ENCODE results near the gene RARB. TPM values are rescaled to one million over a fixed set of nuclear protein-coding genes. Genes with fewer than 3 reads are reported as not detected.

The RARB gene
- total RNA-seq, 3 donors from 2014 or later = 0.80 to 20.1 (median 8.2) TPM

DNA sequence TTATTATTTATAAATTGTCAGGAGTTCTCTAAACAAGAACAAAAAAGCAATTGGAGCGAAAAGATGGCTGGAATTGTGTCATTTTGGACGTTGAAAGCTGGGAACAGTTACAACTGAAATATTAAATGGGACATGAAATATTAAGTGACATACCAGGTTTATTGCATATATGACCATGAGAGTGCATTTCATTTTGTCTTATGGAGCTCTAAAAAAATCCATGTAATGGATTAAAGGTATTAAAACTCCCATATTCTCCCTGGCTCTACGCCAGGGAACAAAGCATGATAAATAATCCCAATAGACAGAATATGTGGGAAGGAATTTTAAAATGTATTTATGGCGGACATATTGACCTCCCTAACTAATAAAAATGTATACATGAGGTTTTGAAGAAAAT is 17.7 kb downstream of the RARB start:
- no peak overlapping the region for H3K27ac ChIP-seq
- no peaks in the 10 kb centered on the region for H3K27me3 ChIP-seq
- intact Hi-C loops (cut with DNase I; ENCODE audit: low total_unique reads) = loop anchor here (2.0 kb wide), 1 partner anchor 47 kb away; no protein-coding TSS in a partner anchor
- no peaks in the 10 kb centered on the region for H3K36me3 ChIP-seq
- peaks cover 0 to 9% of the 10 kb centered on the region in 2 donors for H3K4me1 ChIP-seq
- H3K9me3 ChIP-seq = no peaks in the 10 kb centered on the region
- TF ChIP-seq POLR2AphosphoS5 (IDR thresholded peaks at IDR 0.05) = no peak
- no peak for TF ChIP-seq POLR2A (IDR thresholded peaks at IDR 0.05)
- TF ChIP-seq, protein P1, sequence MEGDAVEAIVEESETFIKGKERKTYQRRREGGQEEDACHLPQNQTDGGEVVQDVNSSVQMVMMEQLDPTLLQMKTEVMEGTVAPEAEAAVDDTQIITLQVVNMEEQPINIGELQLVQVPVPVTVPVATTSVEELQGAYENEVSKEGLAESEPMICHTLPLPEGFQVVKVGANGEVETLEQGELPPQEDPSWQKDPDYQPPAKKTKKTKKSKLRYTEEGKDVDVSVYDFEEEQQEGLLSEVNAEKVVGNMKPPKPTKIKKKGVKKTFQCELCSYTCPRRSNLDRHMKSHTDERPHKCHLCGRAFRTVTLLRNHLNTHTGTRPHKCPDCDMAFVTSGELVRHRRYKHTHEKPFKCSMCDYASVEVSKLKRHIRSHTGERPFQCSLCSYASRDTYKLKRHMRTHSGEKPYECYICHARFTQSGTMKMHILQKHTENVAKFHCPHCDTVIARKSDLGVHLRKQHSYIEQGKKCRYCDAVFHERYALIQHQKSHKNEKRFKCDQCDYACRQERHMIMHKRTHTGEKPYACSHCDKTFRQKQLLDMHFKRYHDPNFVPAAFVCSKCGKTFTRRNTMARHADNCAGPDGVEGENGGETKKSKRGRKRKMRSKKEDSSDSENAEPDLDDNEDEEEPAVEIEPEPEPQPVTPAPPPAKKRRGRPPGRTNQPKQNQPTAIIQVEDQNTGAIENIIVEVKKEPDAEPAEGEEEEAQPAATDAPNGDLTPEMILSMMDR (IDR thresholded peaks at IDR 0.05) = no peak
- H3K4me3 ChIP-seq = no peak overlapping the region
- DNase-seq (ENCODE audit: low spot score in 2 of 2) = no peak

DNA sequence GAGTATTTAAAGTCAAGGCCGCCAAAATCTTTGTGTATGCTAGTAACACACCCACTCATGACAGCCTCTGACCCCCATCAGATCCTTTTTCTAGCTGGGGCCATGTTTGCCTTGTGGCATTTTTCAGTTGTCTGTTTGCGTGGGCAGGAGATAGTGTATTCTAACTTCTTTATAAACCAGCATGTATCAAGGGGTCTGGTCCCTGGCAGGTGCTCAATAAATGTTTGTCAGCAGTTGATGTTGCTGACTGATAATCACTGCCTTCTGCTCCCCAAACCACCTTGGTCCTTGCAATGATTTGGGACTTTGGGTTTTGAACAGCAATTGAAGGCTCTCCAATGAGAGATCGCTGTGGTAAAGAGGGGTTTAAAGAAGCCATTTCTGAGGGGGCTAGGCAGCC is 19.2 kb downstream of the RARB start:
- Histone ChIP-seq H3K4me3 (no peak overlapping the region), H3K27ac (no peak overlapping the region), H3K4me1 (peaks cover 0 to 9% of the 10 kb centered on the region in 2 donors), H3K36me3 (no peaks in the 10 kb centered on the region), H3K9me3 (no peaks in the 10 kb centered on the region), H3K27me3 (no peaks in the 10 kb centered on the region)
- TF ChIP-seq, protein P1 (IDR thresholded peaks at IDR 0.05) = no peak
- TF ChIP-seq POLR2AphosphoS5 (IDR thresholded peaks at IDR 0.05) = no peak
- TF ChIP-seq POLR2A (IDR thresholded peaks at IDR 0.05) = no peak
- intact Hi-C loops (cut with DNase I; ENCODE audit: low total_unique reads) = no loop called here
- no peak for DNase-seq (ENCODE audit: low spot score in 2 of 2)

DNA sequence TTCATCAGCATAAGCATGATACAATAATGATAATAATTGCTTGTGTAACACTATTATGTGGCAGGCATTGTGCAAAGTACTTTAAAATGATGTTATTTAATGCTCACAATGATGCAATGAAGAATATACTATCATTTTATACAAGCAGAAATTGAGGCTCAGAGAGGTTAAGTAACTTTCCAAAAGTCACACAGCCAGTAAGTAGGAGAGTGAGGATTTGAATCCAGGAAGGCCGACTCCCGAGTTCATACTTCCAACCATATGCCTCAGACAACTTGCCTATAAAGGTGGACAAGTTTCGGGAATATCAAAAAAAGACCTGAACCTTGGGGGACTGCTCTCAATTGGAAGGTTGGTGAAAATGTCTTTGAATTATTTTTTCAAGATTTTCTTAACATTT is 19.9 kb downstream of the RARB start:
- intact Hi-C loops (cut with DNase I; ENCODE audit: low total_unique reads) = no loop called here
- no peaks in the 10 kb centered on the region for H3K9me3 ChIP-seq
- no peaks in the 10 kb centered on the region for H3K36me3 ChIP-seq
- TF ChIP-seq, protein P1 (IDR thresholded peaks at IDR 0.05) = no peak
- no peak for TF ChIP-seq POLR2A (IDR thresholded peaks at IDR 0.05)
- DNase-seq (ENCODE audit: low spot score in 2 of 2) = no peak
- H3K27me3 ChIP-seq = no peaks in the 10 kb centered on the region
- H3K4me3 ChIP-seq = no peak overlapping the region
- H3K4me1 ChIP-seq = peaks cover 0 to 9% of the 10 kb centered on the region in 2 donors
- no peak overlapping the region for H3K27ac ChIP-seq

DNA sequence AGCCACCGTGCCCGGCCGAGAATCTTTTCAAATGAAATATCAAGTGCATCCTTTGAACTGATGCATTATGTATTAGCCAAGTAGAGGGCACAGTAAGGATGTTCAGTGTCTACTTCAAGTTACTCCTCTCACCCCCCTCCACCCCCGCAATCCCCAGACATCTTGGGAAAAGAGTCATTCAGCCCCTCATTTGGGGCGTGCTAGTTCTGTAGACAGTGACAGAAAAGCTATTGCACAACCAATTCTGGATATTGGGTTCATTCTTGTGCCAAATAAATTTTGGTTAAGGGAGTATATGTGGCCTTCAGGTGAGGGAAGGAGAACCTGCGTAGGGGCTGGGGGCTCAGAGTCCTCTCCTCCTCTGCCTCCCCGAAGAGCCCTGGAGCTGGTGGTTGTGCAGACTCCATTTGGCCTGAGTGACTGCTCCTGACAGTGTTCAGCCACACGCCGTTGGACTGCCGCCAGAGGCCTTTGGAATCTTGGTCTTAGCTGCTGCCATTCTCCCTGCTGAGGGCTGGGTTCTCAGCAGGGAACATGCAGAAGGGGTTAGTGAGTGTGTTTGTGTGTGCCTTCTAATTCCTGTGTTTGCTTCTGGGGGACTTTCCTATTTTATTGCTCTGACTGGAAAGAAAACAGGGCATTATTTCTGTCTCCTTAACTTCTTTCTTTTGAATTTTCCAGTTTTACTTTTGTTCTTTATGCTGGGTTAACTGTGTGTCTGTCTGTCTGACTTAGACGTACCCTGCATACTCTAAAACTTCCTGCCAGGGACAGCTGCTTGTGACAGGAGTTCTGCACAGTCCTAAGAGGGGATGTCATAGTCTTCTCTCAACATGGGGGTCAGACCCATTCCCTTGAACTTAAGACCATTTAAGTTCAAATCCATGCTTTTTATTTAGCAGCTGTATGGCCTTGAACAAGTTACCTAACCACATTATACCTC is 21.0 kb downstream of the RARB start:
- TF ChIP-seq, protein P1 (IDR thresholded peaks at IDR 0.05) = no peak
- TF ChIP-seq POLR2AphosphoS5 (IDR thresholded peaks at IDR 0.05) = peak in 1 of 3 donors; percentile 39
- no peaks in the 10 kb centered on the region for H3K27me3 ChIP-seq
- intact Hi-C loops (cut with DNase I; ENCODE audit: low total_unique reads) = no loop called here
- peaks cover 0 to 9% of the 10 kb centered on the region in 2 donors for H3K4me1 ChIP-seq
- DNase-seq (ENCODE audit: low spot score in 2 of 2) = peak; percentile 68 to 84
- H3K27ac ChIP-seq = peak overlapping the region; percentile 33 to 78
- H3K4me3 ChIP-seq = no peak overlapping the region
- H3K9me3 ChIP-seq = no peaks in the 10 kb centered on the region
- H3K36me3 ChIP-seq = no peaks in the 10 kb centered on the region

DNA sequence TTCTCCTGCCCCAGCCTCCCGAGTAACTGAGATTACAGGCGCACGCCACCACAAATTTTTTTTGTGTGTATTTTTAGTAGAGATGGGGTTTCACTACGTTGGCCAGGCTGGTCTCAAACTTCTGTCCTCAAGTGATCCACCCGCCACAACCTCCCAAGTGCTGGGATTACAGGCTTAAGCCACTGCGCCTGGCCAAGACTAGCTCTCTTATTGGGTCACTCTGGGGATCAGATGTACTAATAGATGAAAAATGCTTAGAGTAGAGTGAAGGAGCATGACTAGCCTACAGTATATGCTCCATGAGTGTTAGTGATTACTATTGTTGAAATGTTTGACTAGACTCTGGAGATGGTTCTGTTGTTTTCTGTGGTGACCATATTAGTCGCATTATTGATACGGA is 21.8 kb downstream of the RARB start:
- no peak for DNase-seq (ENCODE audit: low spot score in 2 of 2)
- Histone ChIP-seq H3K9me3 (no peaks in the 10 kb centered on the region), H3K4me3 (no peak overlapping the region), H3K27me3 (no peaks in the 10 kb centered on the region), H3K4me1 (peaks cover 0 to 9% of the 10 kb centered on the region in 2 donors), H3K36me3 (no peaks in the 10 kb centered on the region), H3K27ac (no peak overlapping the region)
- TF ChIP-seq POLR2AphosphoS5 (IDR thresholded peaks at IDR 0.05) = no peak
- TF ChIP-seq POLR2A (IDR thresholded peaks at IDR 0.05) = no peak
- TF ChIP-seq, protein P1 (IDR thresholded peaks at IDR 0.05) = no peak
- intact Hi-C loops (cut with DNase I; ENCODE audit: low total_unique reads) = no loop called here

Data from breast epithelium (tissue), 4 donors.